ENCODE data around the gene INTS6.

The INTS6 gene

DNA sequence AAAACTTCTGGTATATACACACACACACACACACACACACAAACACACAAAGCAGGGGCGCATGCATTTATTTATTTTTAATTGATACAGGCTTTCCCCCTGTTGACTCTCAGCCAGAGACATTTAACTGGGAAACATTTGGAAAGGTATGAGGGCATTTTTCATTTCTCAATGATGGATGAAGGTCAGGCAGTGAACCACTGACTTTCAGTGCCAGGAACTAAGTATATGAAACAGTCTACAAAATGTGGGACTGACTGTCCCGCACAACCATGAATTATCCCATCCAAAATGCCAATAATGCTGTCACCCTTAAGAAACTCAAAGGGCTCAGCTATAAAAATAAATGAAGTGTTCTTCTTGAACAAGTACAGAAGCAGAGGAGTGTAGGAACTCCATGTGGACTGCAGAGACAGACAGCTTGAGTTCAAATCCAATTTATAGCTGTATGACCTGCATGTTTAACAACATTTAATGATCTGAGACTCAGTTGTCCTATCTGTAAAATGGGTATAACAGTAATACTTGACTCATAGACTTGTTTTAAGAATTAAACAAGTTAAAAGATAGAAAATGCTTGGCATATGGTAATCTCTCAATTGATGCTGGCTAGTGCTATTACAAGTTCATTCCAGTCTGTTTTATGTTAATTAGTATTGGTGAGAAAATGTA is 25.0 kb upstream of the INTS6 start:
- TF ChIP-seq GABPA (IDR thresholded peaks at IDR 0.05; ENCODE audit: low read depth) (no peak), POLR2AphosphoS5 (IDR thresholded peaks at IDR 0.05; ENCODE audit: low read depth) (no peak), SPI1 (IDR thresholded peaks at IDR 0.05; ENCODE audit: borderline replicate concordance, low read depth) (no peak)
- TF ChIP-seq, protein P1, sequence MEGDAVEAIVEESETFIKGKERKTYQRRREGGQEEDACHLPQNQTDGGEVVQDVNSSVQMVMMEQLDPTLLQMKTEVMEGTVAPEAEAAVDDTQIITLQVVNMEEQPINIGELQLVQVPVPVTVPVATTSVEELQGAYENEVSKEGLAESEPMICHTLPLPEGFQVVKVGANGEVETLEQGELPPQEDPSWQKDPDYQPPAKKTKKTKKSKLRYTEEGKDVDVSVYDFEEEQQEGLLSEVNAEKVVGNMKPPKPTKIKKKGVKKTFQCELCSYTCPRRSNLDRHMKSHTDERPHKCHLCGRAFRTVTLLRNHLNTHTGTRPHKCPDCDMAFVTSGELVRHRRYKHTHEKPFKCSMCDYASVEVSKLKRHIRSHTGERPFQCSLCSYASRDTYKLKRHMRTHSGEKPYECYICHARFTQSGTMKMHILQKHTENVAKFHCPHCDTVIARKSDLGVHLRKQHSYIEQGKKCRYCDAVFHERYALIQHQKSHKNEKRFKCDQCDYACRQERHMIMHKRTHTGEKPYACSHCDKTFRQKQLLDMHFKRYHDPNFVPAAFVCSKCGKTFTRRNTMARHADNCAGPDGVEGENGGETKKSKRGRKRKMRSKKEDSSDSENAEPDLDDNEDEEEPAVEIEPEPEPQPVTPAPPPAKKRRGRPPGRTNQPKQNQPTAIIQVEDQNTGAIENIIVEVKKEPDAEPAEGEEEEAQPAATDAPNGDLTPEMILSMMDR (IDR thresholded peaks at IDR 0.05; ENCODE audit: insufficient read depth, low read length): no peak
- TF ChIP-seq, protein P2, sequence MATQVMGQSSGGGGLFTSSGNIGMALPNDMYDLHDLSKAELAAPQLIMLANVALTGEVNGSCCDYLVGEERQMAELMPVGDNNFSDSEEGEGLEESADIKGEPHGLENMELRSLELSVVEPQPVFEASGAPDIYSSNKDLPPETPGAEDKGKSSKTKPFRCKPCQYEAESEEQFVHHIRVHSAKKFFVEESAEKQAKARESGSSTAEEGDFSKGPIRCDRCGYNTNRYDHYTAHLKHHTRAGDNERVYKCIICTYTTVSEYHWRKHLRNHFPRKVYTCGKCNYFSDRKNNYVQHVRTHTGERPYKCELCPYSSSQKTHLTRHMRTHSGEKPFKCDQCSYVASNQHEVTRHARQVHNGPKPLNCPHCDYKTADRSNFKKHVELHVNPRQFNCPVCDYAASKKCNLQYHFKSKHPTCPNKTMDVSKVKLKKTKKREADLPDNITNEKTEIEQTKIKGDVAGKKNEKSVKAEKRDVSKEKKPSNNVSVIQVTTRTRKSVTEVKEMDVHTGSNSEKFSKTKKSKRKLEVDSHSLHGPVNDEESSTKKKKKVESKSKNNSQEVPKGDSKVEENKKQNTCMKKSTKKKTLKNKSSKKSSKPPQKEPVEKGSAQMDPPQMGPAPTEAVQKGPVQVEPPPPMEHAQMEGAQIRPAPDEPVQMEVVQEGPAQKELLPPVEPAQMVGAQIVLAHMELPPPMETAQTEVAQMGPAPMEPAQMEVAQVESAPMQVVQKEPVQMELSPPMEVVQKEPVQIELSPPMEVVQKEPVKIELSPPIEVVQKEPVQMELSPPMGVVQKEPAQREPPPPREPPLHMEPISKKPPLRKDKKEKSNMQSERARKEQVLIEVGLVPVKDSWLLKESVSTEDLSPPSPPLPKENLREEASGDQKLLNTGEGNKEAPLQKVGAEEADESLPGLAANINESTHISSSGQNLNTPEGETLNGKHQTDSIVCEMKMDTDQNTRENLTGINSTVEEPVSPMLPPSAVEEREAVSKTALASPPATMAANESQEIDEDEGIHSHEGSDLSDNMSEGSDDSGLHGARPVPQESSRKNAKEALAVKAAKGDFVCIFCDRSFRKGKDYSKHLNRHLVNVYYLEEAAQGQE (IDR thresholded peaks at IDR 0.05; ENCODE audit: insufficient replicate concordance, low read depth): no peak
- no peak for DNase-seq (ENCODE audit: low read depth in 1 of 2, low spot score in 1 of 2)
- no peak overlapping the region for H3K4me3 ChIP-seq (replicated peaks; ENCODE audit: insufficient read depth, low read length)
- H3K27me3 ChIP-seq (ENCODE audit: insufficient read depth, poor library complexity, severe bottlenecking): no peaks in the 10 kb centered on the region
- H3K27ac ChIP-seq (replicated peaks): no peak overlapping the region

DNA sequence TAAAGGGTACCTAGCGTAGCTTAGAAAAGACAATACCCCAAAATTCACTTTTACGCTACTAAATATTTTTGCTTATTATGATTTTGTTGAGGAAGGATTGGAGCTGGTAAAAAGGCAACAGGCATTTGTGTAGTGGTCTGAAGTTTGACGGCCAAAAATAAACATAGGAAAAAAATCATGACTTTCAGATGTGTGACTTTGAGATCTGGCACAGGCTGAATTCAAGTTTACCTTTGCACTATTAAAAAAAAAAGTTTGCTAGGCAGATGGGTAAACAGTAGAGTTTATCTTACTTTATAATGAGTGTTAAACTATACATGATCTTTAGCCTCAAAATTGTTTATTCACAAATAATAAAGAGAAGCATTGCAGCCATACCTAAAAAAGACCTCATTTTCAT is 24.3 kb upstream of the INTS6 start:
- no peaks in the 10 kb centered on the region for H3K27me3 ChIP-seq (ENCODE audit: insufficient read depth, poor library complexity, severe bottlenecking)
- no peak overlapping the region for H3K27ac ChIP-seq (replicated peaks)
- DNase-seq (ENCODE audit: low read depth in 1 of 2, low spot score in 1 of 2): no peak
- H3K4me3 ChIP-seq (replicated peaks; ENCODE audit: insufficient read depth, low read length): no peak overlapping the region
- TF ChIP-seq POLR2AphosphoS5 (IDR thresholded peaks at IDR 0.05; ENCODE audit: low read depth) (no peak), SPI1 (IDR thresholded peaks at IDR 0.05; ENCODE audit: borderline replicate concordance, low read depth) (no peak), GABPA (IDR thresholded peaks at IDR 0.05; ENCODE audit: low read depth) (no peak)
- TF ChIP-seq, protein P2 (IDR thresholded peaks at IDR 0.05; ENCODE audit: insufficient replicate concordance, low read depth): no peak
- TF ChIP-seq, protein P1 (IDR thresholded peaks at IDR 0.05; ENCODE audit: insufficient read depth, low read length): no peak

DNA sequence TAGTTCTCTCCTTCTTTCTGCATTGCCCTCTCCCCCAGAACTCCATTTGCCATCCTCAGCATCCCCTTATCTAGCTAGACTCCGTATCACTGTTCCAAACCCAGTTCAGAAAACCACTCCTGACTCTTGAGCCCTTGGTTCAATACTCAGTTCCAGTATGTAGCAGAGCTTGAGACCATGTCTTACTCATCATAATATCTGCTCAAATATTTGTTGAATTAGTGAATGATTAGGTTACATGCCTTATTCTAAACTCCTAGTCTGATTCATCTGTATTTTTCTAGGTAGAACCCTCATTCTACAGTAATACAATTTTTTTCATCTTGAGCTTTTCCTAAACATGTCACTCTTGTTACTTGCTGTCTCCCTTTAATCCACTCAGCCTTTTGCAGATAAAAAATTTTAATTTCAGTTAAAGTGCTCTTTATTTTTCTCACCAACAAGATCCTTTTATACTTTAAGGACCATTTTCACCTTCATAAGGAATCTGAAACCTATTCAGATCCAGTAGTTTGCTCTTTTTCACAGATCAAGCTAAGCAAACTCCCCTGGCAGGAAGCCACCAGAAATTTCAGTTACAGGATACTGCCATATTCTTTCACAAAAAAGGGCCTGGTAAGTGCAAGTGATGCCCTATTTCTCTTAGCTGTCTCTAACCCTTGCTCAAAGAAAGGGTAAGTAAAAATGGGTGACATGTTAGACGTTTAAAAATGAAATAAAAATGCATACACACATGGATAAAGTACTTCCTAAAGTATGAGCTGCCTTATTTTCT is 23.1 kb upstream of the INTS6 start:
- no peaks in the 10 kb centered on the region for H3K27me3 ChIP-seq (ENCODE audit: insufficient read depth, poor library complexity, severe bottlenecking)
- no peak overlapping the region for H3K4me3 ChIP-seq (replicated peaks; ENCODE audit: insufficient read depth, low read length)
- TF ChIP-seq, protein P2 (IDR thresholded peaks at IDR 0.05; ENCODE audit: insufficient replicate concordance, low read depth): no peak
- no peak for TF ChIP-seq POLR2AphosphoS5 (IDR thresholded peaks at IDR 0.05; ENCODE audit: low read depth)
- TF ChIP-seq SPI1 (IDR thresholded peaks at IDR 0.05; ENCODE audit: borderline replicate concordance, low read depth): no peak
- no peak for TF ChIP-seq GABPA (IDR thresholded peaks at IDR 0.05; ENCODE audit: low read depth)
- TF ChIP-seq, protein P1 (IDR thresholded peaks at IDR 0.05; ENCODE audit: insufficient read depth, low read length): no peak
- no peak for DNase-seq (ENCODE audit: low read depth in 1 of 2, low spot score in 1 of 2)
- no peak overlapping the region for H3K27ac ChIP-seq (replicated peaks)
